GM10266 (cell line): Measurements from ENCODE around the gene LCNL1.

ENCODE experiments used
- DNase-seq: peaks from one replicate; pipeline ENCODE4 v3.0.0; 2012; ENCODE audit errors: extremely low spot score
- TF ChIP-seq, protein P1 (sequence below): IDR thresholded peaks from 2 replicates; pipeline ENCODE4 v1.5.1; 2012; ENCODE audit warnings: mild to moderate bottlenecking, low read depth; ENCODE audit not compliant: control insufficient read depth, insufficient read depth; ENCODE audit errors: missing control alignments

Gene LCNL1

GRCh38 chr9:136940526-136941230 lies 42.1 kb upstream of the LCNL1 start:
- no peak for DNase-seq
- TF ChIP-seq, protein P1, sequence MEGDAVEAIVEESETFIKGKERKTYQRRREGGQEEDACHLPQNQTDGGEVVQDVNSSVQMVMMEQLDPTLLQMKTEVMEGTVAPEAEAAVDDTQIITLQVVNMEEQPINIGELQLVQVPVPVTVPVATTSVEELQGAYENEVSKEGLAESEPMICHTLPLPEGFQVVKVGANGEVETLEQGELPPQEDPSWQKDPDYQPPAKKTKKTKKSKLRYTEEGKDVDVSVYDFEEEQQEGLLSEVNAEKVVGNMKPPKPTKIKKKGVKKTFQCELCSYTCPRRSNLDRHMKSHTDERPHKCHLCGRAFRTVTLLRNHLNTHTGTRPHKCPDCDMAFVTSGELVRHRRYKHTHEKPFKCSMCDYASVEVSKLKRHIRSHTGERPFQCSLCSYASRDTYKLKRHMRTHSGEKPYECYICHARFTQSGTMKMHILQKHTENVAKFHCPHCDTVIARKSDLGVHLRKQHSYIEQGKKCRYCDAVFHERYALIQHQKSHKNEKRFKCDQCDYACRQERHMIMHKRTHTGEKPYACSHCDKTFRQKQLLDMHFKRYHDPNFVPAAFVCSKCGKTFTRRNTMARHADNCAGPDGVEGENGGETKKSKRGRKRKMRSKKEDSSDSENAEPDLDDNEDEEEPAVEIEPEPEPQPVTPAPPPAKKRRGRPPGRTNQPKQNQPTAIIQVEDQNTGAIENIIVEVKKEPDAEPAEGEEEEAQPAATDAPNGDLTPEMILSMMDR, result no peak

DNA sequence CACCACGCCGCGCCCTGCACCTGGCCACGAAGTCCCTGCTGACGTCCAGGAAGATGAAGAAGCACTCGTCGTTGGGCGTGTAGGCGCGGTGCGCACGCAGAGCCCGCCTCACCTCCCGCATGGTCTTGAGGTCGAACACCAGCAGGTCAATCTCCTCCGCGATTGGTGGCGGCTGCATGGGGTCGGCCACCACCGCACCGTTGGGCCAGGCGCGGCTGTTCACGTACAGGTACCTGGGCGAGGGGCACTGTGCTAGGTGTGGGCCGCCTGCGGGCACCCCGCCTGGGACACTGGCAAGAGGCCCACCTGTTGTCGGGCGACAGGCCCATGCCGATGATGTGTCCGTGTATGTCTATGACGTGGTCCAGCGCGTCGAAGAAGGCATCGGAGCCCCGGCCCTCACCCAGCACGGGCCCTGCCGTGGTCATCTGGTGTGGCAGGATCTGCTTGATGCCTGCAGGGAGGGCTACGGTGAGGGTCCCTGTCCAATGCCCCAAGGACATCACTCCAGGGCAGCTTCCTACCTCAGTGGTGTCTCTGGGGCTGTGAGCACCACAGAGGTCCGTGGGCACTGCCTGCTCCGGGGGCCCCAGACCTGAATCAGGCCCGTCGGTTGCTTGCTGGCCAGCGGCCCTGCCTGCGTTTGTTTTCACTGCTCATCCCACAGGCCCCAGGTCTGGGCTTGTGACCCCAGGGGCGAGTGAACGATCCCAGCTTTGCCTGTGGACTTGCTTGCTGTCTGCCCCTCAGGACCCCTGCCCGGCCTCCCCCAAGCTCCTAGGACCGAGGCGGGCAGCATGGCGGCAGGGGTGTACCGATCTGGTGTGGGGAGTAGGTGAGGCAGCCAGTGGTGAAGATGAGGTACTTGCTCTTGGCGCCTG lies 41.3 kb upstream of the LCNL1 start:
- TF ChIP-seq, protein P1, result no peak
- no peak for DNase-seq

- TF ChIP-seq, protein P1, result no peak
- DNase-seq, result no peak
These were observed 40.5 kb upstream of the LCNL1 start for GRCh38 chr9:136942112-136942880.

DNA sequence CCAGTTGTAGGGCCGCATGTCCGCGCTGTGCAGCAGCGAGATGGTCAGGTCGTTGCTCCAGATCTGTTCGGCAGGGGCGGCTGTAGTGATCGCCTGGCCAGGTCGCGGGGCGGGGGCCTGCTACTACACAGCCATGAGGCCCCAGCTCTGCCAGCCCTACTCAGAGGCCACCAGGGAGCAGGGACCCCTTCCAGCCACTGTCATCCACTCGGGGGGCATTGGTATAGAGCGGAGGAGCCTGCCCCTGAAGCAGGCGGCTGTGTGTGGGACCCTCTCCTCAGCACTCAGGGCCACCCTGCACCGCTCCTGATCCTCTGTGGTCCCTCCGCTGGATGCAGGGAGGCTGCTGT lies 39.9 kb upstream of the LCNL1 start:
- no peak for DNase-seq
- TF ChIP-seq, protein P1, result no peak

DNA sequence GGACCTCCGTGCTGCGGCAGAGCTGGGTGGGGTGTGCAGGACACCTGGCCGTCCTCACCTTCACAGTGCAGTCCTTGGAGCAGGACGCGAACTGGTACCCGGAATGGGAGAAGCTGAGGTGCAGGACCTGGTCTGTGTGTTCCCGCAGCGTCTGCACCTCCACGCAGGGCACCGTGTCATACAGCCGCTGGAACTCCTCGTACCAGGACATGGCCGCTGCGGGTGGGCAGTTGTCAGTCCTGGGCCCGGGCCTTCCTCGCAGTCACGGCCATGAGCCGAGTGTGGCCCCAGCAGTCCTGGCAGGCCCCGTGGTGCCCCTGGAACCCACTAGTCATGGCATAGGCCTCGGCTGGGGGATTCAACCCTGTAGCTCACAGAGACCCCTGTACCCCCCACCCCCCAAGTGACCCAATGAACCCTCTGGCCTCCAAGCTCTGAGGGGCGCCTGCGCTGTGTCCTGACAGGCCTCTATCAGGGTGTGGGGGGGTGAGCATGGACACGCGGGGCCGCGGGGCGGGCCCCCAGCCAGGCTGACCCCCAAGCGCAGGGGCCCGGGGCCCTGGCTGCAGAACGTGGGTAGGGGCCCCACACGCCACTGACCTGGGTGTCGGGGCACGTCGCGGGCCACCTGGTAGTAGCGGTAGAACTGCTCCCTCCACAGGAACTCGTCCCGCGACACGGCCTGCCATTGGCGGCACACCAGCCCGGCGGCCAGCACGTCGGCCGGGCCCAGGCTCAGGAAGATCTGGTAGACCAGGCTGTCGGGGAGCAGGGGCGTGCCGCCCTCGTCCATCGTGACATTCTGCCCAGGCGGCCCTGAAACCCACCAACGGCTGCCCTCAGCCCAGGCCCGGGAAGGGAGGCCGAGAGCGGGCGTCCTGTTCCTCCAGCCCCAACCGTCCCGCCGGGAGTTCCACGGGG lies 39.2 kb upstream of the LCNL1 start:
- TF ChIP-seq, protein P1, result peak; percentile 20
- peak; percentile 85 for DNase-seq

GRCh38 chr9:136944212-136944518 lies 38.6 kb upstream of the LCNL1 start:
- DNase-seq, result peak; percentile 91
- TF ChIP-seq, protein P1, result peak; percentile 41
